Right atrium auricular region (tissue), 2 donors: ENCODE results near the gene ADCY4. TPM values are rescaled to one million over a fixed set of nuclear protein-coding genes. Genes with fewer than 3 reads are reported as not detected.

Experiments
- DNase-seq: peaks from one replicate; pipeline ENCODE4 v3.0.0-alpha.2; 2019; ENCODE audit warnings: low spot score
- H3K27ac ChIP-seq, 2 donors: fragments of 200-600 bp; sonication (generic); 1 replicate in 1 of 2; 2 replicates in 1 of 2; pipeline ENCODE4 v1.5.1; 2016 to 2019
- H3K27me3 ChIP-seq, 2 donors: fragments of 200-600 bp; sonication (generic); one replicate each; pipeline versions ENCODE4 v1.5.1 to v1.6.0; 2017 to 2019
- H3K36me3 ChIP-seq: fragments of 200-600 bp; sonication (generic); one replicate; pipeline ENCODE4 v1.5.1; 2016
- H3K4me1 ChIP-seq, 2 donors: fragments of 200-600 bp; sonication (generic); one replicate each; pipeline versions ENCODE4 v1.5.1 to v1.6.0; 2017 to 2019
- H3K4me3 ChIP-seq, 2 donors: fragments of 200-600 bp; sonication (generic); 1 replicate in 1 of 2; 2 replicates in 1 of 2; pipeline ENCODE4 v1.5.1; 2017 to 2019; ENCODE audit warnings: mild to moderate bottlenecking in 1 of 2, moderate library complexity in 1 of 2
- H3K9me3 ChIP-seq, 2 donors: fragments of 200-600 bp; sonication (generic); one replicate each; pipeline ENCODE4 v1.5.1; 2019
- CTCF ChIP-seq, 2 donors: fragments of 200-600 bp; sonication (generic); IDR thresholded peaks; one replicate each; pipeline ENCODE4 v1.5.1; 2019; ENCODE audit warnings: antibody characterized with exemption in 2 of 2
- total RNA-seq, 2 donors: library from RNA; depleted of rRNA; stranded (reverse); fragments of >200 nt; gene quantifications; one replicate each; pipeline ENCODE4 v1.1.0, GENCODE V29; 2016

Gene ADCY4
- total RNA-seq, 2 donors from 2014 or later, result 17.1 to 25.5 TPM

- Histone ChIP-seq H3K4me1 (peaks cover 0 to 13% of the 10 kb centered on the region in 2 donors), H3K9me3 (no peaks in the 10 kb centered on the region), H3K4me3 (no peak overlapping the region), H3K27ac (no peak overlapping the region), H3K36me3 (no peaks in the 10 kb centered on the region), H3K27me3 (no peaks in the 10 kb centered on the region)
- no peak for TF ChIP-seq CTCF (IDR thresholded peaks at IDR 0.05)
- no peak for DNase-seq
Observed at GRCh38 chr14:24273422-24273998, 61.4 kb downstream of the ADCY4 start.

GRCh38 chr14:24272467-24272866, 62.4 kb downstream of the ADCY4 start:
- Histone ChIP-seq H3K36me3 (peaks cover 2% of the 10 kb centered on the region), H3K4me1 (peaks cover 0 to 11% of the 10 kb centered on the region in 2 donors), H3K4me3 (no peak overlapping the region), H3K27me3 (no peaks in the 10 kb centered on the region), H3K9me3 (no peaks in the 10 kb centered on the region), H3K27ac (no peak overlapping the region)
- TF ChIP-seq CTCF (IDR thresholded peaks at IDR 0.05), result no peak
- DNase-seq, result no peak

- Histone ChIP-seq H3K27ac (peak overlapping the region; percentile 92 to 95), H3K36me3 (peaks cover 6% of the 10 kb centered on the region), H3K27me3 (no peaks in the 10 kb centered on the region), H3K4me3 (peak overlapping the region; percentile 69 to 97), H3K4me1 (peaks cover 0 to 11% of the 10 kb centered on the region in 2 donors), H3K9me3 (no peaks in the 10 kb centered on the region)
- no peak for DNase-seq
- TF ChIP-seq CTCF (IDR thresholded peaks at IDR 0.05), result no peak
Observed at GRCh38 chr14:24271834-24272263, 63.0 kb downstream of the ADCY4 start.

GRCh38 chr14:24271134-24271833, 63.6 kb downstream of the ADCY4 start, which contains the start of gene RABGGTA:
RABGGTA (minus strand) TSS chr14:24271597; CDS start chr14:24271115, 482 bp downstream.
- peak within 1 kb of the TSS; percentile 92 to 95 for H3K27ac ChIP-seq
- H3K9me3 ChIP-seq, result no peaks in the 10 kb centered on the region
- peaks cover 9% of the 10 kb centered on the region for H3K36me3 ChIP-seq
- TF ChIP-seq CTCF (IDR thresholded peaks at IDR 0.05), result peak; percentile 76 to 87
- peak within 1 kb of the TSS; percentile 69 to 97 for H3K4me3 ChIP-seq
- peaks cover 0 to 11% of the 10 kb centered on the region in 2 donors for H3K4me1 ChIP-seq
- H3K27me3 ChIP-seq, result no peaks in the 10 kb centered on the region
- DNase-seq, result peak; percentile 73

DNA sequence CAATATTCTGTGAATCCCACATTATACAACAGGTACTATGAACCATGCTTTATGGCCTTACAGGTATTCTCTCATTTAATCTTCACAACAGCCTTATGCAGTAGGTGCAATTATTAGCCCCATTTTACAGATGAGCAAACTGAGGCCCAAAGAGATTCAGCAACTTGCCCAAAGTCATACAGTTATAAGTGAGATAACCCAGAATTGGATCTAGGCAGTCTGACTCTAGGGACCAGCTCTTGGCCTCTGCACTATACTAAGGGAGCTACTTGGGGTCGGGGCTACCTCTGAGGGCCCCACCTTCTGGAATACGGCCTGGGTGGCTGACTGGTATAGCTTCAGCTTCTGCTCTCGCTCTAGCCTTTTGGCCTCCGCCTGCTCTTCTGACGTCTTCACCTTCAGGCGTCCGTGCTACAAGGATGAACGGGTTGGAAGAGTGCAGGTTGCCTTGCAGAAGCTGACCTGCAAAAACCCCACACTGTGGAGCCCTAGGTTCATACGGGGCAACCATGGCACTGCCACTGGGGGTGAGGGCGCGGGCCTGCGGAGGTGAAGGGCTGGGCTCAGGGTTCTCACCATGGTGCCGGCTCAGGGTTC, 64.2 kb downstream of the ADCY4 start:
- Histone ChIP-seq H3K9me3 (no peaks in the 10 kb centered on the region), H3K4me1 (peaks cover 0 to 11% of the 10 kb centered on the region in 2 donors), H3K27me3 (no peaks in the 10 kb centered on the region), H3K4me3 (peak overlapping the region; percentile 69 to 97), H3K36me3 (peaks cover 9% of the 10 kb centered on the region), H3K27ac (peak overlapping the region; percentile 92 to 95)
- no peak for TF ChIP-seq CTCF (IDR thresholded peaks at IDR 0.05)
- no peak for DNase-seq
